GM21737 (cell line): ENCODE data around the gene FAM111B.
"Not testable (repeated sequence)": the region's sequence is repeated elsewhere in the genome, so short reads cannot be mapped to it uniquely, and the experiment has no call there.

Source experiments
- ATAC-seq: cut with Tn5 transposase; IDR thresholded peaks from one replicate; pipeline ENCODE4 v1.9.1; 2021; ENCODE audit warnings: mild to moderate bottlenecking, moderate library complexity; ENCODE audit not compliant: unreplicated experiment

Gene FAM111B

DNA sequence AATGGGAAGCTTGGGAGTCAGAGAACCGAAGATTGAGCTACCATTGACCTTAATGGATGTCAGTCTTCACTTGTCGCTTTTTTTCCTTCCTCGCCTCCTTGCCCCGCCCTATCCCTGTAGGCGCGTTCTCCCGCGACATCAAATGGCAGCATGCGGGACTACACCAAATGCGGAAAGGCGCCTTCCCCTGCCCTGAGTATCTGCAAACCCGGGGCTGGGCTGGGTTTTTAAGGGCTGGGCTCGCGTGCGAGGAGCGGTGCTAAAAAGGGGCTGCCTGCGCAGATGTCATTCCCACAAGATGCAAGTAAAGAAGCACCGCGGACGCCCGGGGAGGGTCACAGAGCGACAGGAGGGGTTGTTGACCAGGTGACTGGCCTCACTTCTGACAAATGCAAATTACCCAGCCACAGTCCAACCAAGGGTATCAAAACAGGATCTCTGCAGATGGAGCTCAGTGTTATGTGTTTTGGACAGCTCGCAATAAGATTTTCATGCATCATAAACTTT is 4.7 kb upstream of the FAM111B start:
- peak; percentile 48 for ATAC-seq

DNA sequence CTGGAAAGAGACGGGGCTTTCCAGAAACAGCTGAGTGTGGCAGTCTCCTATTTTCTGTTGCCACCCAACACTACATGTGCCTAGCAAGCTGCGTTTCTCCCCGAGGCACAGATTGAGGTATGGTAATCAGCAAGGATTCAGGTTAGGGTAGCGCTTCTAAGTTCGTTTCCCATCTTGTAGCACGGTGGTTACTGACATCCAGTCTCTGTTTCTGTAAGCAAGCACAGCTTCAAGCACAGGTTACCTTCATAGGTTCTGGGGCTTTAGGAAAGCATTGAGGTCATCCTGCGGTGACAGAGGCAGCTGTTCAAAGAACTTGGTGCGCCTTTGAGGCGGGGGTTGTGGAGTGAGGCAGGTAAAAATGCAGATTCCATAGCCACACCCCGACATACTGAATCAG is 684 bp downstream of the FAM111B start:
- not testable (repeated sequence) for ATAC-seq

DNA sequence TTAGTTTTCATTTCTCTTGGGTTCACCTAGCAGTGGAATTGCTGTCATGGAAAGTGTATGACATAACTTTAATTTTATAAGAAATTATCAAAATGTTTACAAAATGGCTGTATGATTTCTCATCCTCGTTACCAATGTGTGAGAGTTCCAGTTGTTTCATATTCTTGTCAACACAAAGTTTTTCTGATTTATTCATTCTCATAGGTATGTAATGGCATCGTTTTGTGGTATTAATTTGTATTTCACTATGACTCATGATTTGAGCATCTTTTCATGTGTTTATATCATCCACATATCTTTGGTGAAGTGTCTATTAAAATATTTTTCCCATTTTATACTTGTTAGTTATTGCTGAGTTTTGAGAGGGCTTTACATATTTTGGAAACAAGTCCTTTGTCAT is 5.5 kb downstream of the FAM111B start:
- ATAC-seq = no peak

- ATAC-seq = no peak
Observed at GRCh38 chr11:59114344-59114743, 7.3 kb downstream of the FAM111B start.

DNA sequence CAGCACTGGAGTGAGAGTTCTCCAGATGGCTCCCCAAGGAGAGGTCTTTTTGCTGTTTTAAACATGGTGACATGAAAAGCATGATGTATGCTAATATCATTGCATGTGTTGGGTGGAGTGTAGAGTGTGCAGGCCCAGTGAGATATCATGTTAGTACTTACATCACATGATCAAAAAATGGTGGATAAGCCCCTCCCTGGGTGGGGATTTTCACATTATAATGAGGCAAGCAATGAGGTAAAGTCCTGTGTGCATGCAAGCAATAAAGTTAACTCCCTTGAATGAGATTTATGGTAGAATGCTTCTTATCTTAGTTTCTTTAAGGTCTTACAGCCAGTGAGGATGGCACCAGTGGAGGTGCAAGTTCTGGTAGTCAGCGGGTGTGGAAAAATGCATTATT is 8.5 kb downstream of the FAM111B start:
- ATAC-seq = no peak

DNA sequence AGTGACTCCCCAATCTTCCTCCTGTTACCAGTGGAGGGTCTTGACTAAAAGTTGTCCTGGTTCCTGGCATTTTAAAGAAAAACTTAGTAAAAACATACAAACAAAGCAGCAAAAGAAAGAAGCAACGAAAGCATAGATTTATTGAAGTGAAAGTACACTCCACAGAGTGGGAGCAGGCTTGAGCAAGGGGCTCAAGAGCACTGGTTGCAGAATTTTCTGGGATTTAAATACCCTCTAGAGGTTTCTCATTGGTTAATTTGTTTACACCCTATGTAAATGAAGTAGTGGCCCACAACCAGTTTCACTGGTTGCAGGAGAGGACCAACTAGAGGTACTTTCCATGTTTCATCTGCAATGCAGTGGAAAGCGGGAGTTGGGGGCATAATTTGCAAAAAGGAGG is 10.7 kb downstream of the FAM111B start:
- ATAC-seq = no peak

DNA sequence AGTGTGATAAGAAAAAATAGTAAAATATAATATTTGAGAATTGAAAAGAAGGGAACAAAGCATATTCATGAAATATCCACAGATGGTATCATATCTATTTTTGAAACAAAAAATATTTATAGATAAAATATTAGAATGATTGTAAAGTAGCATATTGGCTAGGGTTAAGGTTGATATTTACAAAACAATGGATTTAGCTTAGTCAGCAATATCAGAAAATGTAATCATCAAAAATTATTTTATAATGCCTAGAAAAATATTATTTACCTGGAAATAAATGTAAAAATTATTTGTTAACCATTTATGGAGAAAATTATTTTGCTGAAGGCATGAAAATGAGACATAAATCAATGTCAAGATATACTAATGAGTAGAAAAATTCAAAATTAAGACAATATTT is 12.8 kb downstream of the FAM111B start:
- no peak for ATAC-seq

- ATAC-seq = peak; percentile 89
Observed at GRCh38 chr11:59135648-59136461, 28.8 kb downstream of the FAM111B start.

DNA sequence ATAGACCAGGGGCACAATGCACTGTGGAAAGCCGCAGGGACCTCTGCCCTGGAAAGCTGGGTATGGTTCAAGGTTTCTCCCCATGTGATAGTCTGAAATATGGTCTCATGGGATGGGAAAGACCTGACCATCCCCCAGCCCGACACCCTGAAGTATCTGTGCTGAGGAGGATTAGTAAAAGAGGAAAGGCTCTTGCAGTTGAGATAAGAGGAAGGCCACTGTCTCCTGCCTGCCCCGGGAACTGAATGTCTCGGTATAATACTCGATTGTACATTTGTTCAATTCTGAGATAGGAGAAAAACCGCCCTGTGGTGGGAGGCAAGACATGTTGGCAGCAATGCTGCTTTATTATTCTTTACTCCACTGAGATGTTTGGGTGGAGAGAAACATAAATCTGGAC is 29.5 kb downstream of the FAM111B start:
- ATAC-seq = not testable (repeated sequence)

- ATAC-seq = no peak
Observed at GRCh38 chr11:59137190-59137589, 30.2 kb downstream of the FAM111B start.

DNA sequence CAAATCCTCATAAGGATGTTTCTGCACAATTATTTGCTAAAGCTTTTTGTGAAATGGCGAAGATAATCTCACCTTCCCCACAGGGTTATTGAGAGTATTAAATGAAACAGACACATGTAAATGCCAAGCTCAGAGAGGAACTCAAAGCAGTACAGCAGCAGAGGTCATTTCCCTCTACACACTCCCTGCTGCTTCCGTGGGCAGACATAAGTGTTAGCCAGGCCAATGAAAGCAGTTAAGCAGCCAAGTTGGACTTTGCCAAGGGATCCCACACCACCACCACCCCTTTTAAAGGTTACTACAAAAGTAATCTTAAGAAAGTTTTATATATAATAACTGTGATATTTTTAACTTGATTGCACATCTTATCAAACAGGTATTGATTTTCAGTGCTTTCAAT is 31.6 kb downstream of the FAM111B start:
- ATAC-seq = no peak

DNA sequence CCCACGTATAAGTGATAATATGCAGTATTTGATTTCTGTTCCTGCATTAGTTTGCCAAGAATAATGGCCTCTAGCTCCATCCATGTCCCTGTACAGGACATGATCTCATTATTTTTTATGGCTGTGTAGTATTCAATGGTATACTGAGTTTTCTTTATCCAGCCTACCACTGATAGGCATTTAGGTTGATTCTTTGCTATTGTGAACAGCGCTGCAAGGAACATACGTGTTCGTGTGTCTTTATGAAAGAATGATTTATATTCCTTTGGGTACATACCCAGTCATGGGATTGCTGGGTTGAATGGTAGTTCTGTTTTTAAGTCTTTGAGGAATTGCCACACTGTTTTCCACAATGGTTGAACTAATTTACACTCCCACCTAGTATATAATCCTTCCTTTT is 34.2 kb downstream of the FAM111B start:
- no peak for ATAC-seq

- no peak for ATAC-seq
Observed at GRCh38 chr11:59141673-59142460, 34.8 kb downstream of the FAM111B start.

DNA sequence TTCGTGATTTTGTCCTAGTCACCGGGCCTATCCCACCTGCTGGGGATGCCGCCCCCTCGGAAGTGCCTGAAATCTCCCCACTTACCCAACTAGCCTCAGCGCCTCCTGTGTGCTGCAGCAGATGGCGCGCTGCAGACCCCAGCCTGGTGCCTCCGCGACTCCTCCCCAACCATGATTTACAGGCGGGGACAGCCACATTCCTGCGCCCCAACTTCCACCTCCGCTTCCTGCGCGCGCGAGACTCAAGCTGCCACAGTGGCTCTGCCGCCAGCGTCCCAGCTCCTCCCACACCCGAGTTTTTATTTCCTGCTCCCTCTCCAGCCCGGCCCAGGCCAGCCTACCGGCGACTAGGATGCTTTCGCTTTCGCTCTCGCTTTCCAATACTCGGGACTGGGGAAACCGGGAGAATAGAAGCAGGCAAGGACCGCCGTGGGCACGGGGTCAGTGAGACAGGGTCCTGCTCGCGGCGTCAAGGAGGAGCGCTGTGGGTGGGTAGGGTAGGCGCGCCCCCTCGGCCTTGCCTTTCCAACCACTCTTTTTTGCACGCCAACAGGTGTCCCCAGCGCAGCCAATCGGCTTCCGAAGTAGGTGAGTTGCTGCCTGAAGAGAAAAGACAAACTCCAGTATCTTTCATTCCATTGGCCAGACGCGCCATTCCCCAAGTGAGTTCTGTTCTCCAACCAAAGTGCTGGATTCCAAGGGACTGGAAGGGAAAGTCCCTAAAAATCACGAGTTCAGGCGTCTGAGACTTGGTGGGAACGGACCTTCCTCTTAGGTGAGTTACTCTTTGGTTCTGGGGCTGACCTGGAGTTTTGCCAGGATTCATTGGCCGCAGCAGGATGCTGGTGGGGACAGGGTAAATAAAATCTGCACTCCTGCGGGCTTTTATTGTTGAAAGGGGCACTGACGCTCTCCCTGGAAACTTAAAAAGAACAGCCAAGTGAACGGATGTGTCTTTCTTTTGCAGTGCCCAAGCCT is 35.8 kb downstream of the FAM111B start, which contains the start of gene FAM111A:
FAM111A (plus strand) TSS at position 327 of the 978 bp plus-strand sequence. CDS start 6,017 bp downstream, outside the sequence.
- ATAC-seq = peak; percentile 65

DNA sequence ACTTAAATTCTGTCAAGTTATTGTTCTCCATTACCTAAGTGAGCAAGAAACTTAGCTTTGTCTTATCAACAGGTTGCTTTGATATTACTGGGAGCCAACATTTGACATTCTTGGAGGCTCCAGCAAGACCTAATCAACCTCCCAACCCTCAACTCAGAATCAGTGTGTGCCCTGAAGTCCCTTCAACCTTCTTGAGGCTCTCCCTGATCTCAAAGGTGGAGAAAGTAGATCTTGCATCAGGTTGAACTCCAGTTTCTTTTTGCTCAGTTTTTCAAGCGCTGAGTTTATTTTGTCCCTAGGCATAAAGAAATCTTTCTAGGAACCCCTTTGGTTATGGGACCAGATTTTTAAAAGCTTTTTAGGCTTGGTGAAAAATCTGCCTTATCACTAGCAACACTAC is 37.1 kb downstream of the FAM111B start:
- ATAC-seq = no peak

GRCh38 chr11:59144579-59145345 is 37.7 kb downstream of the FAM111B start:
- ATAC-seq = peak; percentile 50

DNA sequence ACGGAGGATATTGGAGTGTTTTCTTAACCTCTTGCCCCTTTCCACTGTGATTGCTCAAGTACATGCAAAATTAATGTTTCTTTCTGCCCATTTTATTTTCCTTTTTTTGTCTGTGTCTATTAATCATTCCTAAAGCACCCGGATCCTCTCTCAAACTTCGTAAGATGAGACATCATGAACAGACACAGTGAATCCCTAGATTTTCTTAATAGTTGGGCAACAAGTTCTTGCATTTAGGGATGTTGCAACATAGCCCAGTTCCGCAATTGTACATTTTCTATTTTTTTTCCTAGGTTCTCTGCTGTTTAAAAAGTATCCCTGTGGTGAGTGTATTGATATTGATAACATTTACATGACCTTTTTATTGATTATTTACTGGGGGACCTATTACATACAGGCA is 38.5 kb downstream of the FAM111B start:
- no peak for ATAC-seq

GRCh38 chr11:59151761-59152160 is 44.7 kb downstream of the FAM111B start:
- peak; percentile 39 for ATAC-seq

- ATAC-seq = peak; percentile 67
Observed at GRCh38 chr11:59152312-59152951, 45.4 kb downstream of the FAM111B start.
